CD14-positive monocyte (primary cell): ENCODE results near the gene PROK2. TPM values are rescaled to one million over a fixed set of nuclear protein-coding genes. Genes with fewer than 3 reads are reported as not detected.

Experiments
- DNase-seq, 3 donors: peaks; one replicate each; pipeline ENCODE4 v3.0.0-alpha.2; 2011 to 2022
- H2AFZ ChIP-seq: 2 replicates; pipeline ENCODE4 v1.6.0; 2012; ENCODE audit warnings: mild to moderate bottlenecking, low read depth, low read length, inconsistent platforms; ENCODE audit not compliant: insufficient read depth, poor library complexity, severe bottlenecking
- H3K27ac ChIP-seq, 2 donors: 1 replicate in 1 of 2; 2 replicates in 1 of 2; pipeline ENCODE4 v1.5.1; 2012 to 2013; ENCODE audit warnings: low read length in 2 of 2, control low read depth in 1 of 2, inconsistent platforms in 1 of 2, low read depth in 1 of 2, mild to moderate bottlenecking in 1 of 2
- H3K27me3 ChIP-seq, 2 donors: one replicate each; pipeline versions ENCODE4 v1.6.0 to v1.6.1; 2011 to 2013; ENCODE audit warnings: low read length in 2 of 2; ENCODE audit not compliant: control insufficient read depth in 2 of 2, insufficient read depth in 2 of 2
- H3K36me3 ChIP-seq, 2 donors: replicated peaks in 1 of 2; 1 replicate in 1 of 2; 2 replicates in 1 of 2; pipeline versions ENCODE4 v1.5.1 to v1.6.1; 2012 to 2013; ENCODE audit warnings: low read length in 2 of 2, control low read depth in 1 of 2, inconsistent platforms in 1 of 2, mild to moderate bottlenecking in 1 of 2; ENCODE audit not compliant: insufficient read depth in 2 of 2, control insufficient read depth in 1 of 2
- H3K4me1 ChIP-seq, 2 donors: 1 replicate in 1 of 2; 2 replicates in 1 of 2; pipeline versions ENCODE4 v1.5.1 to v1.6.1; 2012 to 2013; ENCODE audit warnings: low read length in 2 of 2, control low read depth in 1 of 2, inconsistent platforms in 1 of 2, mild to moderate bottlenecking in 1 of 2, moderate library complexity in 1 of 2; ENCODE audit not compliant: insufficient read depth in 2 of 2, control insufficient read depth in 1 of 2
- H3K4me2 ChIP-seq: replicated peaks from 2 replicates; pipeline ENCODE3; 2012; ENCODE audit warnings: low read length, moderate library complexity, mild to moderate bottlenecking; ENCODE audit not compliant: poor library complexity, severe bottlenecking; ENCODE audit errors: extremely low read depth
- H3K4me3 ChIP-seq, 3 experiments: fragments of 200-600 bp in 1 of 3; sonication (generic) in 1 of 3; replicated peaks in 1 of 3; 1 replicate in 2 of 3; 2 replicates in 1 of 3; pipeline ENCODE4 v1.5.1; 2011 to 2013; ENCODE audit warnings: low read length in 3 of 3, mild to moderate bottlenecking in 3 of 3, control low read depth in 2 of 3, low read depth in 2 of 3, inconsistent platforms in 1 of 3, moderate library complexity in 1 of 3
- H3K79me2 ChIP-seq: 2 replicates; pipeline ENCODE4 v1.6.0; 2012; ENCODE audit warnings: mild to moderate bottlenecking, control low read depth, inconsistent platforms, low read length, moderate library complexity; ENCODE audit not compliant: insufficient read depth
- H3K9ac ChIP-seq: 2 replicates; pipeline ENCODE4 v1.6.0; 2017; ENCODE audit warnings: low read length, mild to moderate bottlenecking; ENCODE audit not compliant: insufficient read depth, poor library complexity, severe bottlenecking
- H3K9me3 ChIP-seq, 2 donors: replicated peaks in 1 of 2; 1 replicate in 1 of 2; 2 replicates in 1 of 2; pipeline versions ENCODE4 v1.5.1 to v1.6.1; 2012 to 2013; ENCODE audit warnings: low read length in 2 of 2, control low read depth in 1 of 2; ENCODE audit not compliant: control insufficient read depth in 1 of 2, insufficient read depth in 1 of 2
- H4K20me1 ChIP-seq: 2 replicates; pipeline ENCODE4 v1.6.0; 2012; ENCODE audit warnings: mild to moderate bottlenecking, low read length, control low read depth, moderate library complexity; ENCODE audit not compliant: insufficient read depth
- H3K27ac Mint-ChIP-seq, 7 donors: one replicate each; pipeline ENCODE4 v1.8.0; 2020; ENCODE audit warnings: mild to moderate bottlenecking in 7 of 7, mixed read lengths in 7 of 7, moderate library complexity in 6 of 7, inconsistent platforms in 2 of 7
- H3K27me3 Mint-ChIP-seq, 3 donors: one replicate each; pipeline ENCODE4 v1.8.0; 2021 to 2022; ENCODE audit warnings: low read depth in 3 of 3, mild to moderate bottlenecking in 3 of 3, mixed read lengths in 3 of 3, moderate library complexity in 3 of 3, inconsistent platforms in 1 of 3
- H3K36me3 Mint-ChIP-seq, 2 donors: one replicate each; pipeline ENCODE4 v1.8.0; 2020; ENCODE audit warnings: mixed read lengths in 2 of 2, inconsistent platforms in 1 of 2, mild to moderate bottlenecking in 1 of 2
- H3K4me1 Mint-ChIP-seq: one replicate; pipeline ENCODE4 v1.8.0; 2020; ENCODE audit warnings: mild to moderate bottlenecking, mixed read lengths
- H3K4me3 Mint-ChIP-seq, 2 donors: one replicate each; pipeline ENCODE4 v1.8.0; 2020; ENCODE audit warnings: mild to moderate bottlenecking in 2 of 2, mixed read lengths in 2 of 2, moderate library complexity in 1 of 2
- H3K9me3 Mint-ChIP-seq, 7 donors: one replicate each; pipeline ENCODE4 v1.8.0; 2020 to 2022; ENCODE audit warnings: mixed read lengths in 7 of 7, mild to moderate bottlenecking in 6 of 7, moderate library complexity in 6 of 7, inconsistent platforms in 2 of 7
- WGBS: methylation state at CpG from one replicate; pipeline ENCODE4 v1.1.5; 2013; ENCODE audit warnings: missing lambda C conversion rate; ENCODE audit not compliant: insufficient coverage; 5-methylcytosine and 5-hydroxymethylcytosine counted together
- intact Hi-C, 2 donors: fragments of 100-400 bp; cut with micrococcal nuclease; formaldehyde crosslinking; loops; one replicate each; pipeline versions ENCODE4 v1.15.0 to v1.15.1; 2023
- polyA plus RNA-seq, 3 donors: library from polyadenylated mRNA; depleted of rRNA in 1 of 3; unstranded in 2 of 3; stranded (reverse) in 1 of 3; fragments of 300-500 nt in 2 of 3; fragments of >200 nt in 1 of 3; fragmentation: Illumina TruSeq in 2 of 3; gene quantifications; 1 replicate in 2 of 3; 2 replicates in 1 of 3; pipeline ENCODE4 v1.2.3, GENCODE V29; 2012 to 2021
- TF ChIP-seq, protein P1 (sequence below): fragments of 200-600 bp; IDR thresholded peaks from one replicate; pipeline ENCODE4 v1.8.0; 2022; ENCODE audit warnings: antibody characterized with exemption, mild to moderate bottlenecking

Gene PROK2
- polyA plus RNA-seq, 3 donors, result 25.4 to 81.7 (median 37.8) TPM

DNA sequence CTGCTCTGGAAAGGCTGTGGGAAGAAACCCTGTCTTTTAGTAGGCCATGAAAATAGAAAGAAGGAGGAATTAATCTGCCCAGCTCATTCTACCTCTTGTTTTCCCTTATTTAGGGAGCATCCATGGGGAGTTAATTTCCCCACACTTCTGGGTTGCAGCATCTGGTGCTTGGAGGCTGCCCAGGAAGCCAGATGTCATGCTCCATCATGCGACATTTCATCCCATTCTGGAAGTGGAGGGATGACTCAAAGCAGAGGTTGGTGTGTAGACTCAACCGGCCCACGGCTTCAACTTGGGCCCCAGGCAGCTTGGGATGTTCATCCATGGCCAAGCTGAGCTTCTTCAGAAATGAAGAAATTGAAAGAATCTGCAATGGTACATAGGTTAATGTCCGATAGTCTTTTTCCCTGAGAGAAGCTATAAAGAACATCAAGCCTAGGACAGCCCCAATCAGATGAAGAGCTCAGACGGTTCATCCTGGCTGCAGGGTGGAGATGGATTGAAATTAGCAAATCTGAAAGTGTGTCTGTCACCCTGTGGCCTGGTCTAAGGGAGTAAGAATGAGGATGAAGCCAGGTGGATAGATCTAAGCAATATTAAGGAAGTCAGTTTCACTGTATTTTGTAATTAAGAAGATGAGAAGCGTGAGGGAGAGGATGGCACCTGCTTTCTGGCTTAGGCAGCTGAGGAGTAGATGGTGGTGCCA, 24.5 kb upstream of the PROK2 start:
- peaks cover 41% of the 10 kb centered on the region for H3K4me1 Mint-ChIP-seq
- no peak for DNase-seq
- TF ChIP-seq, protein P1, sequence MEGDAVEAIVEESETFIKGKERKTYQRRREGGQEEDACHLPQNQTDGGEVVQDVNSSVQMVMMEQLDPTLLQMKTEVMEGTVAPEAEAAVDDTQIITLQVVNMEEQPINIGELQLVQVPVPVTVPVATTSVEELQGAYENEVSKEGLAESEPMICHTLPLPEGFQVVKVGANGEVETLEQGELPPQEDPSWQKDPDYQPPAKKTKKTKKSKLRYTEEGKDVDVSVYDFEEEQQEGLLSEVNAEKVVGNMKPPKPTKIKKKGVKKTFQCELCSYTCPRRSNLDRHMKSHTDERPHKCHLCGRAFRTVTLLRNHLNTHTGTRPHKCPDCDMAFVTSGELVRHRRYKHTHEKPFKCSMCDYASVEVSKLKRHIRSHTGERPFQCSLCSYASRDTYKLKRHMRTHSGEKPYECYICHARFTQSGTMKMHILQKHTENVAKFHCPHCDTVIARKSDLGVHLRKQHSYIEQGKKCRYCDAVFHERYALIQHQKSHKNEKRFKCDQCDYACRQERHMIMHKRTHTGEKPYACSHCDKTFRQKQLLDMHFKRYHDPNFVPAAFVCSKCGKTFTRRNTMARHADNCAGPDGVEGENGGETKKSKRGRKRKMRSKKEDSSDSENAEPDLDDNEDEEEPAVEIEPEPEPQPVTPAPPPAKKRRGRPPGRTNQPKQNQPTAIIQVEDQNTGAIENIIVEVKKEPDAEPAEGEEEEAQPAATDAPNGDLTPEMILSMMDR, result no peak
- H3K27me3 Mint-ChIP-seq, result peaks cover 0 to 2% (median 0%) of the 10 kb centered on the region in 3 donors
- no peak overlapping the region for H3K4me3 ChIP-seq
- H3K27me3 ChIP-seq, result no peaks in the 10 kb centered on the region
- no peaks in the 10 kb centered on the region for H3K79me2 ChIP-seq
- H3K9ac ChIP-seq, result no peak overlapping the region
- H3K4me1 ChIP-seq, result peaks cover 24 to 44% of the 10 kb centered on the region in 2 donors
- H4K20me1 ChIP-seq, result no peaks in the 10 kb centered on the region
- H3K36me3 ChIP-seq, result no peaks in the 10 kb centered on the region
- 96% methylated on average over 5 of the region's 6 CpGs for WGBS
- H3K4me2 ChIP-seq, result no peak overlapping the region
- H3K36me3 Mint-ChIP-seq, result peaks cover 2 to 3% of the 10 kb centered on the region in 2 donors
- H3K27ac ChIP-seq, result no peak overlapping the region
- H2AFZ ChIP-seq, result no peak overlapping the region
- no peak overlapping the region for H3K4me3 Mint-ChIP-seq
- H3K9me3 Mint-ChIP-seq, result peaks cover 0 to 8% (median 2%) of the 10 kb centered on the region in 7 donors
- no peaks in the 10 kb centered on the region for H3K9me3 ChIP-seq
- intact Hi-C loops, result loop anchor here in 1 of 2 donors (5.0 kb wide), 1 partner anchor 48 kb away; no protein-coding TSS in a partner anchor
- H3K27ac Mint-ChIP-seq, result no peak overlapping the region

DNA sequence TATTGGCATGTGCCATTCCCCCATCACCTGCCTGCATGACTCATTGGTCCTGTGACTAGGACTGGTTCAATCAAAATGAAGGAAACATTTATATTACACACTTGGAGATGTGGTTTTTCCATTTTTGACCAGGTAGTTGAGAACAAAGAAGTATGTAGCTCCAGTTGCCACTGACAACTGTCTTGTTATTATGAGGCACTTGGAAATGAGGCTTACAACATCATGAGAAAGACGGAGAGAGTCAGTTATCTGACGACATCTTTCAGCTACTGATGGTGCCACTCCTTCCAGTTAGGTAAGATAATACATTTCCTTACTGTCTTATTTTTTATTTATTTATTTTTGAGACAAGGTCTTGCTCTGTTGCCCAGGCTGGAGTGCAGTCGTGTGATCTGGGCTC, 21.8 kb upstream of the PROK2 start:
- no CpG with 5 or more reads among the region's 3 CpGs for WGBS
- peak; percentile 7 to 63 (median 44) for DNase-seq
- Histone ChIP-seq H3K27me3 (no peaks in the 10 kb centered on the region), H2AFZ (no peak overlapping the region), H3K27ac (peak overlapping the region in 1 of 2 donors; percentile 89), H3K4me1 (peaks cover 16 to 27% of the 10 kb centered on the region in 2 donors), H3K4me2 (no peak overlapping the region), H3K79me2 (no peaks in the 10 kb centered on the region), H3K9ac (no peak overlapping the region), H4K20me1 (no peaks in the 10 kb centered on the region), H3K4me3 (no peak overlapping the region), H3K36me3 (no peaks in the 10 kb centered on the region), H3K9me3 (no peaks in the 10 kb centered on the region)
- Mint-ChIP-seq H3K27ac (peak overlapping the region; percentile 1 to 96 (median 81)), H3K4me1 (peaks cover 38% of the 10 kb centered on the region), H3K9me3 (peaks cover 0 to 7% (median 0%) of the 10 kb centered on the region in 7 donors), H3K36me3 (peaks cover 0 to 3% of the 10 kb centered on the region in 2 donors), H3K4me3 (no peak overlapping the region), H3K27me3 (no peaks in the 10 kb centered on the region)
- intact Hi-C loops, result loop anchor here in 1 of 2 donors (5.0 kb wide), 1 partner anchor 51 kb away; no protein-coding TSS in a partner anchor
- TF ChIP-seq, protein P1, result no peak
